HCT116 (cell line): ENCODE data around the gene CAMK2D. TPM values are rescaled to one million over a fixed set of nuclear protein-coding genes. Genes with fewer than 3 reads are reported as not detected.

Source experiments
- ATAC-seq: fragments of 200-7000 bp; cut with Tn5 transposase; 2 replicates; pipeline ENCODE4 v1.9.1; 2020; ENCODE audit warnings: mild to moderate bottlenecking, moderate library complexity
- BruUV-seq: library from RNA; stranded (reverse); fragments of 400-500 nt; replicated peaks from 2 replicates; lab custom pipeline; 2021; lab: Mats Ljungman, UMichigan
- CTCF ChIA-PET: fragments of 300-600 bp; sonication (Branson Sonifier 250); formaldehyde crosslinking; loops from one replicate; lab custom pipeline; 2021; ENCODE audit warnings: antibody characterized with exemption; lab: Charles Lee
- POLR2A ChIA-PET: fragments of 300-600, 350-600 bp; sonication (Branson Sonifier 250); formaldehyde crosslinking; loops from one replicate; lab custom pipeline; 2021; ENCODE audit warnings: antibody characterized with exemption; lab: Charles Lee
- RAD21 ChIA-PET, 2 experiments: fragments of 300-600 bp; sonication (Branson Sonifier 250); formaldehyde crosslinking; loops; one replicate each; lab custom pipeline; 2023; ENCODE audit warnings: low total read pairs in 2 of 2; ENCODE audit not compliant: uncharacterized antibody in 2 of 2, unreplicated experiment in 2 of 2, low non-redundant PET in 1 of 2; lab: Charles Lee
- DNase-seq: peaks from one replicate; pipeline ENCODE4 v3.0.0-alpha.2; 2010; ENCODE audit warnings: low read depth, low spot score
- H2AFZ ChIP-seq: fragments of 200-600 bp; shearing (Covaris generic), sonication (generic); 2 replicates; pipeline ENCODE4 v1.6.1; 2017; ENCODE audit warnings: low read depth, mixed run types, mixed read lengths, antibody characterized with exemption, low read length; ENCODE audit not compliant: poor library complexity, severe bottlenecking
- H3K27ac ChIP-seq: 2 replicates; pipeline ENCODE4 v1.5.1; 2012; ENCODE audit warnings: low read depth, low read length
- H3K27me3 ChIP-seq: fragments of 200-600 bp; sonication (generic); 2 replicates; pipeline ENCODE4 v1.6.1; 2016; ENCODE audit warnings: mixed run types, low read length, mixed read lengths; ENCODE audit not compliant: insufficient read depth
- H3K36me3 ChIP-seq, 2 experiments: fragments of 200-500 bp in 1 of 2; fragments of 200-600 bp in 1 of 2; sonication (Bioruptor generic) in 1 of 2; sonication (generic) in 1 of 2; 2 replicates each; pipeline versions ENCODE4 v1.5.1 to v1.6.1; 2014 to 2016; ENCODE audit warnings: low read length in 2 of 2, inconsistent platforms in 1 of 2, mixed read lengths in 1 of 2, mixed run types in 1 of 2; ENCODE audit not compliant: insufficient read depth in 2 of 2, control insufficient read depth in 1 of 2
- H3K4me1 ChIP-seq, 2 experiments: fragments of 200-600 bp in 1 of 2; sonication (generic) in 1 of 2; 2 replicates each; pipeline versions ENCODE4 v1.5.1 to v1.6.1; 2012 to 2017; ENCODE audit warnings: low read length in 2 of 2, inconsistent platforms in 1 of 2, mild to moderate bottlenecking in 1 of 2, mixed read lengths in 1 of 2, mixed run types in 1 of 2, moderate library complexity in 1 of 2; ENCODE audit not compliant: insufficient read depth in 2 of 2, control insufficient read depth in 1 of 2
- H3K4me2 ChIP-seq: fragments of 200-600 bp; sonication (generic); 2 replicates; pipeline ENCODE4 v1.6.1; 2017; ENCODE audit warnings: mixed run types, low read length, mixed read lengths
- H3K4me3 ChIP-seq, 2 experiments: fragments of 200-600 bp in 1 of 2; sonication (generic) in 1 of 2; replicated peaks in 1 of 2; 2 replicates each; pipeline ENCODE4 v1.5.1; 2011 to 2016; ENCODE audit warnings: low read length in 2 of 2, control low read depth in 1 of 2, low read depth in 1 of 2, mild to moderate bottlenecking in 1 of 2, mixed read lengths in 1 of 2, mixed run types in 1 of 2
- H3K79me2 ChIP-seq: fragments of 200-600 bp; sonication (generic); 2 replicates; pipeline ENCODE4 v1.6.1; 2017; ENCODE audit warnings: mild to moderate bottlenecking, mixed run types, low read length, moderate library complexity, mixed read lengths; ENCODE audit not compliant: insufficient read depth
- H3K9ac ChIP-seq: fragments of 200-600 bp; sonication (generic); 2 replicates; pipeline ENCODE4 v1.6.1; 2016; ENCODE audit warnings: low read length, mixed read lengths
- H3K9me2 ChIP-seq: fragments of 200-600 bp; sonication (generic), shearing (Covaris generic); 2 replicates; pipeline ENCODE4 v1.6.1; 2017; ENCODE audit warnings: mixed run types, mild to moderate bottlenecking, moderate library complexity; ENCODE audit not compliant: insufficient read depth
- H3K9me3 ChIP-seq, 2 experiments: fragments of 200-500 bp in 1 of 2; fragments of 200-600 bp in 1 of 2; sonication (Bioruptor generic) in 1 of 2; sonication (generic) in 1 of 2; 2 replicates each; pipeline ENCODE4 v1.6.1; 2014 to 2017; ENCODE audit warnings: low read length in 2 of 2, mixed read lengths in 2 of 2, inconsistent platforms in 1 of 2, low read depth in 1 of 2, mild to moderate bottlenecking in 1 of 2, mixed run types in 1 of 2, moderate library complexity in 1 of 2; ENCODE audit not compliant: control insufficient read depth in 1 of 2, insufficient read depth in 1 of 2
- H4K20me1 ChIP-seq: fragments of 200-600 bp; sonication (generic), shearing (Covaris generic); 2 replicates; pipeline ENCODE4 v1.6.1; 2017; ENCODE audit warnings: mixed run types, mild to moderate bottlenecking, moderate library complexity; ENCODE audit not compliant: insufficient read depth
- CBX3 ChIP-seq: IDR thresholded peaks from 2 replicates; pipeline ENCODE4 v1.6.1; 2012; ENCODE audit warnings: low read depth
- CEBPB ChIP-seq: IDR thresholded peaks from 2 replicates; pipeline ENCODE4 v1.6.1; 2012; ENCODE audit warnings: low read depth
- CTCF ChIP-seq, 3 experiments: fragments of 200-600 bp in 1 of 3; sonication (generic) in 1 of 3; IDR thresholded peaks in 2 of 3; conservative IDR thresholded peaks in 1 of 3; 2 replicates each; pipeline ENCODE4 v1.5.1; 2012 to 2017; ENCODE audit warnings: low read depth in 2 of 3, low read length in 2 of 3, antibody characterized with exemption in 1 of 3, borderline replicate concordance in 1 of 3, control low read depth in 1 of 3, mild to moderate bottlenecking in 1 of 3, mixed read lengths in 1 of 3, mixed run types in 1 of 3, moderate library complexity in 1 of 3; ENCODE audit not compliant: insufficient read depth in 1 of 3
- ELF1 ChIP-seq: IDR thresholded peaks from 2 replicates; pipeline ENCODE4 v1.6.1; 2012; ENCODE audit warnings: low read depth, borderline replicate concordance
- EZH2 ChIP-seq: fragments of 200-600 bp; sonication (generic); IDR thresholded peaks from 2 replicates; pipeline ENCODE4 v1.6.1; 2017; ENCODE audit warnings: antibody characterized with exemption, mixed run types
- FOSL1 ChIP-seq: IDR thresholded peaks from 2 replicates; pipeline ENCODE4 v1.6.1; 2012; ENCODE audit warnings: low read depth
- JUND ChIP-seq: IDR thresholded peaks from 2 replicates; pipeline ENCODE4 v1.6.1; 2012
- MAX ChIP-seq: IDR thresholded peaks from 2 replicates; pipeline ENCODE4 v1.6.1; 2012
- POLR2A ChIP-seq: IDR thresholded peaks from 2 replicates; pipeline ENCODE4 v1.7.0; 2011; ENCODE audit warnings: borderline replicate concordance; ENCODE audit not compliant: insufficient read depth, insufficient read length; ENCODE audit errors: extremely low read depth
- POLR2AphosphoS5 ChIP-seq: IDR thresholded peaks from 2 replicates; pipeline ENCODE4 v1.6.1; 2011; ENCODE audit warnings: mild to moderate bottlenecking, low read depth, low read length, moderate library complexity
- REST ChIP-seq: IDR thresholded peaks from 2 replicates; pipeline ENCODE4 v1.6.1; 2012; ENCODE audit warnings: low read depth
- SRF ChIP-seq: IDR thresholded peaks from 2 replicates; pipeline ENCODE4 v1.6.1; 2012; ENCODE audit warnings: low read depth
- TCF7L2 ChIP-seq: IDR thresholded peaks from 2 replicates; pipeline ENCODE4 v1.7.0; 2011; ENCODE audit warnings: borderline replicate concordance, inconsistent platforms; ENCODE audit not compliant: insufficient read depth, insufficient read length; ENCODE audit errors: extremely low read depth
- YY1 ChIP-seq: IDR thresholded peaks from 2 replicates; pipeline ENCODE4 v1.6.1; 2011; ENCODE audit warnings: low read length, low read depth, moderate library complexity, mild to moderate bottlenecking; ENCODE audit not compliant: insufficient replicate concordance; ENCODE audit errors: extremely low read depth
- ZNF274 ChIP-seq: fragments of 200-500 bp; sonication (Bioruptor generic); IDR thresholded peaks from 2 replicates; pipeline ENCODE4 v1.6.1; 2014; ENCODE audit warnings: mild to moderate bottlenecking, low read depth, low read length, inconsistent platforms
- intact Hi-C: fragments of 100-400 bp; cut with micrococcal nuclease; formaldehyde crosslinking; loops from 2 replicates; pipeline ENCODE4 v1.10.0; 2022
- total RNA-seq: library from RNA; stranded (reverse); gene quantifications from one replicate; pipeline ENCODE4 v1.2.1, GENCODE V29; 2021; ENCODE audit not compliant: unreplicated experiment

CAMK2D gene
- total RNA-seq, 1 experiment from 2014 or later = 67.0 TPM

- Histone ChIP-seq H3K9me2 (no peaks in the 10 kb centered on the region), H3K4me2 (no peak overlapping the region), H3K27me3 (no peaks in the 10 kb centered on the region), H3K27ac (no peak overlapping the region), H4K20me1 (no peaks in the 10 kb centered on the region), H3K4me3 (no peak overlapping the region), H3K9ac (no peak overlapping the region), H3K9me3 (no peaks in the 10 kb centered on the region), H3K79me2 (no peaks in the 10 kb centered on the region), H3K36me3 (no peaks in the 10 kb centered on the region), H2AFZ (no peak overlapping the region), H3K4me1 (no peaks in the 10 kb centered on the region)
- RAD21 ChIA-PET = no interaction called here
- intact Hi-C loops = no loop called here
- ATAC-seq (no peak), DNase-seq (no peak)
- CTCF ChIA-PET = no interaction called here
- BruUV-seq = no TSS peak
- POLR2A ChIA-PET = no interaction called here
- TF ChIP-seq CBX3 (no peak), YY1 (no peak), EZH2 (no peak), FOSL1 (no peak), ELF1 (no peak), ZNF274 (no peak), TCF7L2 (no peak), MAX (no peak), POLR2A (no peak), CEBPB (no peak), SRF (no peak), REST (no peak), POLR2AphosphoS5 (no peak), CTCF (IDR thresholded peaks at IDR 0.05 in 2 of 3, conservative IDR thresholded peaks at IDR 0.05 in 1 of 3; ENCODE audit: borderline replicate concordance in 1 of 3, insufficient read depth in 1 of 3, low read depth in 2 of 3, low read length in 2 of 3) (no peak), JUND (no peak)
Measured at GRCh38 chr4:113497154-113497884, 264.2 kb downstream of the CAMK2D start.
